HEK293 (cell line): ENCODE results near the gene IMMP2L.

ENCODE experiments used
- GLI4 ChIP-seq: fragments of 450-650 bp; formaldehyde crosslinking; IDR thresholded peaks from 2 replicates; pipeline ENCODE4 v1.5.1; 2016; ENCODE audit warnings: missing biosample characterization, missing genetic modification characterization
- OVOL3 ChIP-seq: fragments of 450-650 bp; formaldehyde crosslinking; IDR thresholded peaks from 2 replicates; pipeline ENCODE4 v1.5.1; 2016; ENCODE audit warnings: missing biosample characterization, missing genetic modification characterization
- TCF7L2 ChIP-seq: IDR thresholded peaks from 2 replicates; pipeline ENCODE4 v1.6.1; 2011; ENCODE audit warnings: low read depth, mild to moderate bottlenecking, inconsistent platforms, low read length, moderate library complexity, borderline replicate concordance
- YY1 ChIP-seq: fragments of 450-650 bp; formaldehyde crosslinking; IDR thresholded peaks from 2 replicates; pipeline ENCODE4 v1.5.1; 2018; ENCODE audit warnings: missing biosample characterization, missing genetic modification characterization
- ZBTB21 ChIP-seq: fragments of 450-650 bp; formaldehyde crosslinking; IDR thresholded peaks from 2 replicates; pipeline ENCODE4 v1.5.1; 2017; ENCODE audit warnings: missing biosample characterization, missing genetic modification characterization
- ZNF133 ChIP-seq: fragments of 450-650 bp; formaldehyde crosslinking; IDR thresholded peaks from 2 replicates; pipeline ENCODE4 v1.5.1; 2016; ENCODE audit warnings: missing biosample characterization, missing genetic modification characterization
- ZNF223 ChIP-seq: fragments of 450-650 bp; formaldehyde crosslinking; IDR thresholded peaks from 2 replicates; pipeline ENCODE4 v1.5.1; 2016; ENCODE audit warnings: missing biosample characterization, missing genetic modification characterization
- ZNF768 ChIP-seq: fragments of 450-650 bp; formaldehyde crosslinking; IDR thresholded peaks from 2 replicates; pipeline ENCODE4 v1.5.1; 2018; ENCODE audit warnings: missing biosample characterization, mild to moderate bottlenecking, missing genetic modification characterization
- ZNF792 ChIP-seq: fragments of 450-650 bp; formaldehyde crosslinking; IDR thresholded peaks from 2 replicates; pipeline ENCODE4 v1.5.1; 2016; ENCODE audit warnings: missing biosample characterization, missing genetic modification characterization
- TF ChIP-seq, protein P1 (sequence below): fragments of 450-650 bp; formaldehyde crosslinking; IDR thresholded peaks from 2 replicates; pipeline ENCODE4 v1.5.1; 2016; ENCODE audit warnings: missing biosample characterization, missing genetic modification characterization
- TF ChIP-seq, protein P2 (sequence below): fragments of 450-650 bp; formaldehyde crosslinking; IDR thresholded peaks from 2 replicates; pipeline ENCODE4 v1.5.1; 2016; ENCODE audit warnings: missing biosample characterization, missing genetic modification characterization, low read depth
- TF ChIP-seq, protein P3 (sequence below): fragments of 450-650 bp; formaldehyde crosslinking; IDR thresholded peaks from 2 replicates; pipeline ENCODE4 v1.5.1; 2017; ENCODE audit warnings: missing biosample characterization, missing genetic modification characterization
- TF ChIP-seq, protein P4 (sequence below): fragments of 450-650 bp; formaldehyde crosslinking; IDR thresholded peaks from 2 replicates; pipeline ENCODE4 v1.5.1; 2016; ENCODE audit warnings: missing biosample characterization, missing genetic modification characterization

DNA sequence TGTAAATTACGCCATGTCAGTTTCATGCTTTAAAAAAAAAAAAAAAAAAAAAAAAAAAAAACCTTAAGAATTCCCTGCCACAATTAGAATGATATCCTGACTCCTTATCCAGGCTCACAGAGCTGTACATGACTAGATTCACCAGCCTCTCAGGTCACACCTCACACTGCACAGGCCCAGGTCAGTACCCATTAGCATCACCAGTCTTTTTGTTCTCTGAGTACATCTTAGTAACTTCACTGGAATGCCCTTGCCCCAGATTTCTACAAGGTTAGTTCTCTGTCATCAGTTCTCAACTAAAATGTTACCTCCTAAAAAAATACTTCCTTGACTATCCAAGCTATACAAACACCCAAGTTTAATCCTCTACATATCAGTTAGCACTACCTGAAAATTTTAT is 260.4 kb downstream of the IMMP2L start:
- TF ChIP-seq ZNF223 (tag by site-specific recombination) (no peak), ZNF792 (tag by site-specific recombination) (no peak), GLI4 (tag by site-specific recombination) (no peak), ZBTB21 (tag by site-specific recombination) (no peak), TCF7L2 (no peak), OVOL3 (tag by site-specific recombination) (no peak), YY1 (tag by site-specific recombination) (no peak), ZNF133 (tag by site-specific recombination) (no peak), ZNF768 (tag by site-specific recombination) (no peak)
- TF ChIP-seq, protein P1, sequence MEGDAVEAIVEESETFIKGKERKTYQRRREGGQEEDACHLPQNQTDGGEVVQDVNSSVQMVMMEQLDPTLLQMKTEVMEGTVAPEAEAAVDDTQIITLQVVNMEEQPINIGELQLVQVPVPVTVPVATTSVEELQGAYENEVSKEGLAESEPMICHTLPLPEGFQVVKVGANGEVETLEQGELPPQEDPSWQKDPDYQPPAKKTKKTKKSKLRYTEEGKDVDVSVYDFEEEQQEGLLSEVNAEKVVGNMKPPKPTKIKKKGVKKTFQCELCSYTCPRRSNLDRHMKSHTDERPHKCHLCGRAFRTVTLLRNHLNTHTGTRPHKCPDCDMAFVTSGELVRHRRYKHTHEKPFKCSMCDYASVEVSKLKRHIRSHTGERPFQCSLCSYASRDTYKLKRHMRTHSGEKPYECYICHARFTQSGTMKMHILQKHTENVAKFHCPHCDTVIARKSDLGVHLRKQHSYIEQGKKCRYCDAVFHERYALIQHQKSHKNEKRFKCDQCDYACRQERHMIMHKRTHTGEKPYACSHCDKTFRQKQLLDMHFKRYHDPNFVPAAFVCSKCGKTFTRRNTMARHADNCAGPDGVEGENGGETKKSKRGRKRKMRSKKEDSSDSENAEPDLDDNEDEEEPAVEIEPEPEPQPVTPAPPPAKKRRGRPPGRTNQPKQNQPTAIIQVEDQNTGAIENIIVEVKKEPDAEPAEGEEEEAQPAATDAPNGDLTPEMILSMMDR (tag by site-specific recombination), result no peak
- TF ChIP-seq, protein P2, sequence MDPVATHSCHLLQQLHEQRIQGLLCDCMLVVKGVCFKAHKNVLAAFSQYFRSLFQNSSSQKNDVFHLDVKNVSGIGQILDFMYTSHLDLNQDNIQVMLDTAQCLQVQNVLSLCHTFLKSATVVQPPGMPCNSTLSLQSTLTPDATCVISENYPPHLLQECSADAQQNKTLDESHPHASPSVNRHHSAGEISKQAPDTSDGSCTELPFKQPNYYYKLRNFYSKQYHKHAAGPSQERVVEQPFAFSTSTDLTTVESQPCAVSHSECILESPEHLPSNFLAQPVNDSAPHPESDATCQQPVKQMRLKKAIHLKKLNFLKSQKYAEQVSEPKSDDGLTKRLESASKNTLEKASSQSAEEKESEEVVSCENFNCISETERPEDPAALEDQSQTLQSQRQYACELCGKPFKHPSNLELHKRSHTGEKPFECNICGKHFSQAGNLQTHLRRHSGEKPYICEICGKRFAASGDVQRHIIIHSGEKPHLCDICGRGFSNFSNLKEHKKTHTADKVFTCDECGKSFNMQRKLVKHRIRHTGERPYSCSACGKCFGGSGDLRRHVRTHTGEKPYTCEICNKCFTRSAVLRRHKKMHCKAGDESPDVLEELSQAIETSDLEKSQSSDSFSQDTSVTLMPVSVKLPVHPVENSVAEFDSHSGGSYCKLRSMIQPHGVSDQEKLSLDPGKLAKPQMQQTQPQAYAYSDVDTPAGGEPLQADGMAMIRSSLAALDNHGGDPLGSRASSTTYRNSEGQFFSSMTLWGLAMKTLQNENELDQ (tag by site-specific recombination), result no peak
- TF ChIP-seq, protein P3, sequence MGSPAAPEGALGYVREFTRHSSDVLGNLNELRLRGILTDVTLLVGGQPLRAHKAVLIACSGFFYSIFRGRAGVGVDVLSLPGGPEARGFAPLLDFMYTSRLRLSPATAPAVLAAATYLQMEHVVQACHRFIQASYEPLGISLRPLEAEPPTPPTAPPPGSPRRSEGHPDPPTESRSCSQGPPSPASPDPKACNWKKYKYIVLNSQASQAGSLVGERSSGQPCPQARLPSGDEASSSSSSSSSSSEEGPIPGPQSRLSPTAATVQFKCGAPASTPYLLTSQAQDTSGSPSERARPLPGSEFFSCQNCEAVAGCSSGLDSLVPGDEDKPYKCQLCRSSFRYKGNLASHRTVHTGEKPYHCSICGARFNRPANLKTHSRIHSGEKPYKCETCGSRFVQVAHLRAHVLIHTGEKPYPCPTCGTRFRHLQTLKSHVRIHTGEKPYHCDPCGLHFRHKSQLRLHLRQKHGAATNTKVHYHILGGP (tag by site-specific recombination), result no peak
- TF ChIP-seq, protein P4, sequence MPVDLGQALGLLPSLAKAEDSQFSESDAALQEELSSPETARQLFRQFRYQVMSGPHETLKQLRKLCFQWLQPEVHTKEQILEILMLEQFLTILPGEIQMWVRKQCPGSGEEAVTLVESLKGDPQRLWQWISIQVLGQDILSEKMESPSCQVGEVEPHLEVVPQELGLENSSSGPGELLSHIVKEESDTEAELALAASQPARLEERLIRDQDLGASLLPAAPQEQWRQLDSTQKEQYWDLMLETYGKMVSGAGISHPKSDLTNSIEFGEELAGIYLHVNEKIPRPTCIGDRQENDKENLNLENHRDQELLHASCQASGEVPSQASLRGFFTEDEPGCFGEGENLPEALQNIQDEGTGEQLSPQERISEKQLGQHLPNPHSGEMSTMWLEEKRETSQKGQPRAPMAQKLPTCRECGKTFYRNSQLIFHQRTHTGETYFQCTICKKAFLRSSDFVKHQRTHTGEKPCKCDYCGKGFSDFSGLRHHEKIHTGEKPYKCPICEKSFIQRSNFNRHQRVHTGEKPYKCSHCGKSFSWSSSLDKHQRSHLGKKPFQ (tag by site-specific recombination), result no peak
